Smooth muscle cell (in vitro differentiated cells): ENCODE measurements around the gene PIM2. TPM values are rescaled to one million over a fixed set of nuclear protein-coding genes. Genes with fewer than 3 reads are reported as not detected.

Experiments used
- DNase-seq: peaks from one replicate; lab custom pipeline; 2025; ENCODE audit not compliant: unreplicated experiment; lab: John Stamatoyannopoulos, UW
- H2AFZ ChIP-seq: fragments of 200-600 bp; sonication (generic); 2 replicates; pipeline ENCODE4 v1.6.0; 2016; ENCODE audit warnings: antibody characterized with exemption, low read depth, mild to moderate bottlenecking
- H3F3A ChIP-seq: fragments of 200-600 bp; sonication (generic); 2 replicates; pipeline ENCODE4 v1.6.0; 2017; ENCODE audit warnings: antibody characterized with exemption, low read depth
- H3K27ac ChIP-seq: fragments of 200-600 bp; sonication (generic); 2 replicates; pipeline ENCODE4 v1.5.1; 2016; ENCODE audit warnings: low read depth, mild to moderate bottlenecking
- H3K27me3 ChIP-seq: fragments of 200-600 bp; sonication (generic); 2 replicates; pipeline ENCODE4 v1.6.1; 2016; ENCODE audit warnings: low read depth, mild to moderate bottlenecking
- H3K36me3 ChIP-seq: fragments of 200-600 bp; sonication (generic); 2 replicates; pipeline ENCODE4 v1.5.1; 2016; ENCODE audit warnings: low read depth
- H3K4me1 ChIP-seq: fragments of 200-600 bp; sonication (generic); 2 replicates; pipeline ENCODE4 v1.5.1; 2016; ENCODE audit warnings: low read depth
- H3K4me2 ChIP-seq: fragments of 200-600 bp; sonication (generic); 2 replicates; pipeline ENCODE4 v1.6.0; 2016; ENCODE audit warnings: mild to moderate bottlenecking
- H3K4me3 ChIP-seq: fragments of 200-600 bp; sonication (generic); 2 replicates; pipeline ENCODE4 v1.5.1; 2016; ENCODE audit warnings: mild to moderate bottlenecking
- H3K79me2 ChIP-seq: fragments of 200-600 bp; sonication (generic); 2 replicates; pipeline ENCODE4 v1.6.0; 2016; ENCODE audit warnings: low read depth, mild to moderate bottlenecking
- H3K9ac ChIP-seq: fragments of 200-600 bp; sonication (generic); 2 replicates; pipeline ENCODE4 v1.6.0; 2016; ENCODE audit warnings: low read depth
- H3K9me3 ChIP-seq: fragments of 200-600 bp; sonication (generic); replicated peaks from 2 replicates; pipeline ENCODE4 v1.5.1; 2016; ENCODE audit warnings: low read depth
- H4K20me1 ChIP-seq: fragments of 200-600 bp; sonication (generic); 2 replicates; pipeline ENCODE4 v1.6.0; 2016; ENCODE audit warnings: low read depth
- WGBS: methylation state at CpG from one replicate; pipeline ENCODE4 v1.1.7; 2016; ENCODE audit warnings: low lambda C conversion rate; 5-methylcytosine and 5-hydroxymethylcytosine counted together
- polyA plus RNA-seq: library from polyadenylated mRNA; unstranded; fragments of >200 nt; fragmentation: Nextera tagmentation; extraction: Ambion mirVana; gene quantifications from 2 replicates; pipeline ENCODE4 v1.2.1, GENCODE V29; 2016
- total RNA-seq: library from RNA; depleted of rRNA; stranded (reverse); fragments of >200 nt; gene quantifications from 2 replicates; pipeline ENCODE4 v1.2.3, GENCODE V29; 2014
- TF ChIP-seq, protein P1 (sequence below): fragments of 200-600 bp; sonication (generic); IDR thresholded peaks from 2 replicates; pipeline ENCODE4 v1.5.1; 2017; ENCODE audit warnings: borderline replicate concordance, mild to moderate bottlenecking, antibody characterized with exemption; ENCODE audit not compliant: insufficient read depth, poor library complexity, severe bottlenecking

The PIM2 gene
- total and polyA plus RNA-seq, 2 experiments from 2014 or later: 7.4 to 7.6 TPM

- Histone ChIP-seq H3K4me1 (peaks cover 3% of the 10 kb centered on the region), H3K79me2 (peaks cover 32% of the 10 kb centered on the region), H4K20me1 (peaks cover 21% of the 10 kb centered on the region), H3K4me2 (peak overlapping the region; percentile 93), H3K4me3 (peak overlapping the region; percentile 68), H3K27ac (peak overlapping the region; percentile 86), H3F3A (no peaks in the 10 kb centered on the region), H3K27me3 (no peaks in the 10 kb centered on the region), H3K9ac (peak overlapping the region; percentile 94), H3K9me3 (no peaks in the 10 kb centered on the region), H2AFZ (no peak overlapping the region), H3K36me3 (no peaks in the 10 kb centered on the region)
- TF ChIP-seq, protein P1, sequence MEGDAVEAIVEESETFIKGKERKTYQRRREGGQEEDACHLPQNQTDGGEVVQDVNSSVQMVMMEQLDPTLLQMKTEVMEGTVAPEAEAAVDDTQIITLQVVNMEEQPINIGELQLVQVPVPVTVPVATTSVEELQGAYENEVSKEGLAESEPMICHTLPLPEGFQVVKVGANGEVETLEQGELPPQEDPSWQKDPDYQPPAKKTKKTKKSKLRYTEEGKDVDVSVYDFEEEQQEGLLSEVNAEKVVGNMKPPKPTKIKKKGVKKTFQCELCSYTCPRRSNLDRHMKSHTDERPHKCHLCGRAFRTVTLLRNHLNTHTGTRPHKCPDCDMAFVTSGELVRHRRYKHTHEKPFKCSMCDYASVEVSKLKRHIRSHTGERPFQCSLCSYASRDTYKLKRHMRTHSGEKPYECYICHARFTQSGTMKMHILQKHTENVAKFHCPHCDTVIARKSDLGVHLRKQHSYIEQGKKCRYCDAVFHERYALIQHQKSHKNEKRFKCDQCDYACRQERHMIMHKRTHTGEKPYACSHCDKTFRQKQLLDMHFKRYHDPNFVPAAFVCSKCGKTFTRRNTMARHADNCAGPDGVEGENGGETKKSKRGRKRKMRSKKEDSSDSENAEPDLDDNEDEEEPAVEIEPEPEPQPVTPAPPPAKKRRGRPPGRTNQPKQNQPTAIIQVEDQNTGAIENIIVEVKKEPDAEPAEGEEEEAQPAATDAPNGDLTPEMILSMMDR: no peak
- DNase-seq: no peak
- 28% methylated on average over 12 of the region's 12 CpGs for WGBS
These were observed 7.9 kb downstream of the PIM2 start for GRCh38 chrX:48910926-48911411.

DNA sequence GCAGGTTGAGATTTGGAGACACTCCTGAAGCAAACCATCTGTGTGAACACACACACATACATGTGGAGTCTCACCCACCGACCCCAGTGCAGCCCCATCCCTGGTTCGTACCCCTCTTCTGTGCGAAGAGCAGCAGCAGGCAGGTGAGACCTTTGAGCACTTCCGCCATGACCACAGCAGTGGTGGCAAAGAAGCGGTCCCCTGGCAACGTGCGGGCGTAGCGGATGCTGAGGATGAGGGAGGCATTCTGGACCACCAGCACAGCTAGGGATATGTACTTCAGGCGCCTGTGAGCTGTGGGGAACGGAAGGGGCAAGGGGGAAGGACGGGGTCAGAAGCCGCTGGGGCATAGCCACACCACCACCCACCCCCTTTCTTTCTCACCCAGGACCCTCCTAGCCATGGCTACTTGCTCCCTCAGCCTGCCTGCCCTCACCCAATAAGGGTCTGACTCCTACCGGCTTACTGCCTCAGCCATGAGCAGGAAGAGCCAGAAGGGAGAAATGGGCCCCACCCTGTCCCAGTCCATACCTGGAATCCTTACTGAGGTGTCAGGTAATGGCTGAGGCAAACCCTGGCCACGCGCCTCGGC is 9.0 kb downstream of the PIM2 start:
- H4K20me1 ChIP-seq: peaks cover 29% of the 10 kb centered on the region
- peaks cover 32% of the 10 kb centered on the region for H3K79me2 ChIP-seq
- no peak overlapping the region for H3K27ac ChIP-seq
- peaks cover 3% of the 10 kb centered on the region for H3K4me1 ChIP-seq
- DNase-seq: no peak
- H3K9me3 ChIP-seq: no peaks in the 10 kb centered on the region
- TF ChIP-seq, protein P1: no peak
- peak overlapping the region; percentile 93 for H3K4me2 ChIP-seq
- 89% methylated on average over 17 of the region's 17 CpGs for WGBS
- no peak overlapping the region for H3K9ac ChIP-seq
- H2AFZ ChIP-seq: no peak overlapping the region
- no peaks in the 10 kb centered on the region for H3K27me3 ChIP-seq
- peak overlapping the region; percentile 68 for H3K4me3 ChIP-seq
- no peaks in the 10 kb centered on the region for H3K36me3 ChIP-seq
- H3F3A ChIP-seq: no peaks in the 10 kb centered on the region

DNA sequence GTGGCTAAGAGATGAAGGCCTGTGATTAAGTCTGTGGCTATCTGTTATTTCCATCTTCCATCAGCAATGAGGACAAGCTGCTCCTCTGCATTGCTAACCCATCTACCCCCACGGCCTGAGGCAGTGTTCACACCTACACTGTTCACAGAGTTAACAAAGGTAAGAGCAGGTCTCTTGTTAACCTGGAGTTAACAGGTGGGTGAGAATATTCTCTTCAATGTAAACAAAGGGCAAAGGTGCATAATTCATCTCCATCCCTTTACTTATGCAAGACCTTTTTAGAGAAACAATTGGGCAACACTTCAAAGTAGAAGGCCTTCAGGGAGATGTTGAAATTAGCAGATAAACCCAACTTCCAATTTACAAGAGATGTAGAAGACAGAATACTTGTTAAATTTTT is 10.2 kb downstream of the PIM2 start:
- TF ChIP-seq, protein P1: no peak
- no peaks in the 10 kb centered on the region for H3K27me3 ChIP-seq
- 85% methylated on average over 1 of the region's 1 CpG for WGBS

More for the DNA sequence above, 10.2 kb downstream of the PIM2 start:
- Histone ChIP-seq H4K20me1 (peaks cover 41% of the 10 kb centered on the region), H3K27ac (no peak overlapping the region), H3K79me2 (peaks cover 32% of the 10 kb centered on the region), H3K36me3 (no peaks in the 10 kb centered on the region), H3K4me2 (no peak overlapping the region), H3K4me1 (peaks cover 3% of the 10 kb centered on the region), H3K9me3 (no peaks in the 10 kb centered on the region), H2AFZ (no peak overlapping the region), H3F3A (no peaks in the 10 kb centered on the region), H3K4me3 (no peak overlapping the region), H3K9ac (no peak overlapping the region)
- no peak for DNase-seq
